Gastrocnemius medialis (tissue), 4 donors: ENCODE results near the gene CPNE5.

Experiments used
- CTCF ChIP-seq, 5 experiments: fragments of 450-650 bp in 3 of 5; fragments of 200-600 bp in 2 of 5; sonication (generic) in 2 of 5; IDR thresholded peaks in 4 of 5; conservative IDR thresholded peaks in 1 of 5; 1 replicate in 4 of 5; 2 replicates in 1 of 5; pipeline ENCODE4 v1.5.1; 2016 to 2019; ENCODE audit warnings: antibody characterized with exemption in 5 of 5, mild to moderate bottlenecking in 3 of 5, moderate library complexity in 3 of 5
- POLR2A ChIP-seq, 2 donors: fragments of 450-650 bp; IDR thresholded peaks; one replicate each; pipeline ENCODE4 v1.6.1; 2017; ENCODE audit warnings: antibody characterized with exemption in 2 of 2, mild to moderate bottlenecking in 2 of 2, moderate library complexity in 2 of 2

GRCh38 chr6:36718560-36718959 lies 120.7 kb downstream of the CPNE5 start:
- no peak for TF ChIP-seq CTCF (IDR thresholded peaks at IDR 0.05 in 4 of 5, conservative IDR thresholded peaks at IDR 0.05 in 1 of 5)
- TF ChIP-seq POLR2A (IDR thresholded peaks at IDR 0.05) = no peak
